ENCODE data around the gene RRP1.
"Not testable (repeated sequence)": the region's sequence is repeated elsewhere in the genome, so short reads cannot be mapped to it uniquely, and the experiment has no call there.

RRP1 gene

GRCh38 chr21:43819511-43820405 lies 30.4 kb downstream of the RRP1 start:
- ATAC-seq, result no peak

- no peak for ATAC-seq
These were observed 31.1 kb downstream of the RRP1 start for GRCh38 chr21:43820466-43820865.

- ATAC-seq, result not testable (repeated sequence)
These were observed 32.8 kb downstream of the RRP1 start for GRCh38 chr21:43822166-43822565.

GRCh38 chr21:43822741-43823140 lies 33.4 kb downstream of the RRP1 start:
- ATAC-seq, result not testable (repeated sequence)

- no peak for ATAC-seq
These were observed 35.2 kb downstream of the RRP1 start for GRCh38 chr21:43824333-43825241.

- ATAC-seq, result no peak
These were observed 36.0 kb downstream of the RRP1 start for GRCh38 chr21:43825242-43825935.

GRCh38 chr21:43825936-43826622 lies 36.7 kb downstream of the RRP1 start:
- ATAC-seq, result no peak

- ATAC-seq, result no peak
These were observed 37.2 kb downstream of the RRP1 start for GRCh38 chr21:43826623-43826974.

- ATAC-seq, result no peak
These were observed 37.7 kb downstream of the RRP1 start for GRCh38 chr21:43827015-43827611.

- ATAC-seq, result no peak
These were observed 39.8 kb downstream of the RRP1 start for GRCh38 chr21:43829161-43829560.

- no peak for ATAC-seq
These were observed 40.3 kb downstream of the RRP1 start for GRCh38 chr21:43829575-43830119.

- no peak for ATAC-seq
These were observed 42.8 kb downstream of the RRP1 start for GRCh38 chr21:43832158-43832550.

GRCh38 chr21:43832648-43833047 lies 43.3 kb downstream of the RRP1 start:
- no peak for ATAC-seq

GRCh38 chr21:43834146-43834905 lies 44.9 kb downstream of the RRP1 start:
- ATAC-seq, result no peak

GRCh38 chr21:43835050-43835449 lies 45.7 kb downstream of the RRP1 start:
- ATAC-seq, result no peak

- no peak for ATAC-seq
These were observed 46.5 kb downstream of the RRP1 start for GRCh38 chr21:43835861-43836260.

- ATAC-seq, result no peak
These were observed 47.2 kb downstream of the RRP1 start for GRCh38 chr21:43836616-43837015.

- no peak for ATAC-seq
These were observed 50.9 kb downstream of the RRP1 start for GRCh38 chr21:43840259-43840658.

GRCh38 chr21:43842742-43843141 lies 53.4 kb downstream of the RRP1 start:
- peak in 1 of 2 donors; percentile 74 for ATAC-seq

- not testable (repeated sequence) for ATAC-seq
These were observed 55.5 kb downstream of the RRP1 start for GRCh38 chr21:43844906-43845305.

GRCh38 chr21:43845386-43845785 lies 56.0 kb downstream of the RRP1 start:
- ATAC-seq, result no peak

Data from activated CD4-positive, CD25-positive, alpha-beta regulatory T cell treated with anti-CD3 and anti-CD28 coated beads, Interleukin-2, amount 50 U/mL, for 24 hours (primary cell).